ENCODE results near the gene STAP1. TPM values are rescaled to one million over a fixed set of nuclear protein-coding genes. Genes with fewer than 3 reads are reported as not detected.

The STAP1 gene
- total RNA-seq, 1 experiment from 2014 or later = not detected

GRCh38 chr4:67545199-67546003 is 13.1 kb upstream of the STAP1 start, which contains the start of gene CENPC:
Gene CENPC (minus strand): TSS chr4:67545503. CDS start chr4:67545355, 148 bp downstream.
- H2BK5ac ChIP-seq (ENCODE audit: insufficient read length, low read length) = peak within 1 kb of the TSS; percentile 53
- H3K18ac ChIP-seq (ENCODE audit: insufficient read length, low read depth, low read length) = peak within 1 kb of the TSS; percentile 94
- no peaks in the 10 kb centered on the region for H3K79me1 ChIP-seq (ENCODE audit: insufficient read depth, low read depth, low read length, poor library complexity, severe bottlenecking)
- H3K9me3 ChIP-seq (ENCODE audit: control insufficient read depth, low read depth, low read length) = no peaks in the 10 kb centered on the region
- peak within 1 kb of the TSS; percentile 43 for H3T11ph ChIP-seq (ENCODE audit: low read length)
- no CpG with 5 or more reads among the region's 53 CpGs for WGBS (ENCODE audit: extremely low coverage, insufficient read length, low lambda C conversion rate)
- peak within 1 kb of the TSS; percentile 67 for H4K8ac ChIP-seq (replicated peaks; ENCODE audit: insufficient read length, low read depth, low read length)
- H3K56ac ChIP-seq (ENCODE audit: insufficient read length, low read depth, low read length) = no peak within 1 kb of the TSS
- no peak within 1 kb of the TSS for H4K91ac ChIP-seq (ENCODE audit: insufficient read length, low read depth, low read length)
- no peak within 1 kb of the TSS for H2BK20ac ChIP-seq (ENCODE audit: low read depth, low read length, poor library complexity, severe bottlenecking)
- no peak for TF ChIP-seq CTCF (conservative IDR thresholded peaks at IDR 0.05)
- Mint-ChIP-seq H3K27me3 (ENCODE audit: low read depth) (no peaks in the 10 kb centered on the region), H3K27ac (peak within 1 kb of the TSS; percentile 97 to 99 (median 97)), H3K4me3 (peak within 1 kb of the TSS; percentile 95 to 97), H3K36me3 (ENCODE audit: insufficient read depth in 1 of 3, low read depth in 3 of 3) (peaks cover 4 to 29% (median 9%) of the 10 kb centered on the region in 3 experiments; a peak in 5 of 7 replicates), H3K9me3 (no peaks in the 10 kb centered on the region), H3K4me1 (peaks cover 8 to 10% of the 10 kb centered on the region in 2 experiments)
- H3K79me2 ChIP-seq (ENCODE audit: insufficient read depth, low read length) = no peaks in the 10 kb centered on the region; the same call in 1 of the 2 replicates
- DNase-seq = peak; percentile 99
- peaks cover 3% of the 10 kb centered on the region for H3K23me2 ChIP-seq (ENCODE audit: insufficient read length, low read depth, low read length, poor library complexity, severe bottlenecking)
- no peak within 1 kb of the TSS for H2BK12ac ChIP-seq (ENCODE audit: insufficient read length, low read depth, low read length)
- peak within 1 kb of the TSS; percentile 70 for H3K27ac ChIP-seq (ENCODE audit: insufficient read length, low read depth, low read length)
- H2AFZ ChIP-seq (ENCODE audit: low read length) = peak within 1 kb of the TSS; percentile 83
- peak within 1 kb of the TSS; percentile 55 for H2BK120ac ChIP-seq (ENCODE audit: low read depth, low read length, poor library complexity, severe bottlenecking)
- H2AK5ac ChIP-seq (ENCODE audit: insufficient read length, low read length) = no peak within 1 kb of the TSS
- H3K9ac ChIP-seq (ENCODE audit: extremely low read depth, insufficient read length, low read length) = peak within 1 kb of the TSS; percentile 97
- no peak within 1 kb of the TSS for H2BK15ac ChIP-seq (ENCODE audit: low read depth, low read length)
- peak within 1 kb of the TSS; percentile 99 for H3K14ac ChIP-seq (ENCODE audit: insufficient read depth, low read length)
- no peak within 1 kb of the TSS; the same call in 1 of the 2 replicates for H3K4ac ChIP-seq (ENCODE audit: low read depth, low read length)
- peak within 1 kb of the TSS; percentile 86 for H3K4me2 ChIP-seq (ENCODE audit: insufficient read depth, insufficient read length, low read length)
- H4K5ac ChIP-seq (ENCODE audit: insufficient read length, low read depth, low read length) = no peak within 1 kb of the TSS
- no peaks in the 10 kb centered on the region for H3K27me3 ChIP-seq (ENCODE audit: insufficient read depth, low read length)
- no peaks in the 10 kb centered on the region for H3K4me1 ChIP-seq (ENCODE audit: insufficient read depth, low read length)
- no peaks in the 10 kb centered on the region for H4K20me1 ChIP-seq (ENCODE audit: control insufficient read depth, insufficient read depth, insufficient read length)
- no peak within 1 kb of the TSS for H3K23ac ChIP-seq (ENCODE audit: insufficient read length, low read depth, low read length)
